Osteoblast (primary cell): ENCODE data around the gene PIK3CB. TPM values are rescaled to one million over a fixed set of nuclear protein-coding genes. Genes with fewer than 3 reads are reported as not detected.
"Not testable (repeated sequence)": the region's sequence is repeated elsewhere in the genome, so short reads cannot be mapped to it uniquely, and the experiment has no call there.

Source experiments
- DNase-seq: peaks from one replicate; pipeline ENCODE4 v3.0.0; 2011; ENCODE audit warnings: low spot score, mixed read lengths; ENCODE audit not compliant: insufficient read length; ENCODE audit errors: missing footprints
- H2AFZ ChIP-seq: 2 replicates; pipeline ENCODE4 v1.6.0; 2011; ENCODE audit warnings: mild to moderate bottlenecking, low read length
- H3K27ac ChIP-seq: 2 replicates; pipeline ENCODE4 v1.5.1; 2011; ENCODE audit warnings: mild to moderate bottlenecking, low read depth, low read length, moderate library complexity
- H3K27me3 ChIP-seq: 2 replicates; pipeline ENCODE4 v1.6.0; 2012; ENCODE audit warnings: mild to moderate bottlenecking, control low read depth, inconsistent platforms, low read length, moderate library complexity; ENCODE audit not compliant: insufficient read depth
- H3K36me3 ChIP-seq: 2 replicates; pipeline ENCODE4 v1.5.1; 2011; ENCODE audit warnings: mild to moderate bottlenecking, low read length, control low read depth, moderate library complexity; ENCODE audit not compliant: insufficient read depth
- H3K4me1 ChIP-seq: 2 replicates; pipeline ENCODE4 v1.5.1; 2011; ENCODE audit warnings: mild to moderate bottlenecking, low read length, control low read depth, moderate library complexity; ENCODE audit not compliant: insufficient read depth
- H3K4me2 ChIP-seq: 2 replicates; pipeline ENCODE4 v1.6.0; 2011; ENCODE audit warnings: mild to moderate bottlenecking, low read length; ENCODE audit not compliant: insufficient read depth
- H3K4me3 ChIP-seq: fragments of 200-600 bp; sonication (generic); 3 replicates; pipeline ENCODE4 v1.5.1; 2012; ENCODE audit warnings: mild to moderate bottlenecking, low read length, inconsistent platforms; ENCODE audit not compliant: insufficient read depth
- H3K79me2 ChIP-seq: 2 replicates; pipeline ENCODE4 v1.6.0; 2012; ENCODE audit warnings: mild to moderate bottlenecking, low read length, control low read depth, inconsistent platforms; ENCODE audit not compliant: insufficient read depth
- H3K9me3 ChIP-seq: 2 replicates; pipeline ENCODE4 v1.5.1; 2011; ENCODE audit warnings: low read depth, low read length, control low read depth
- H4K20me1 ChIP-seq: 2 replicates; pipeline ENCODE4 v1.6.0; 2012; ENCODE audit warnings: mild to moderate bottlenecking, low read length, control low read depth; ENCODE audit not compliant: insufficient read depth
- CTCF ChIP-seq: IDR thresholded peaks from 2 replicates; pipeline ENCODE4 v1.5.1; 2011; ENCODE audit warnings: mild to moderate bottlenecking, low read depth, low read length, moderate library complexity; ENCODE audit errors: extremely low read depth
- total RNA-seq: library from RNA; depleted of rRNA; stranded (reverse); fragments of >200 nt; gene quantifications from 2 replicates; pipeline ENCODE4 v1.2.3, GENCODE V29; 2012

The PIK3CB gene
- total RNA-seq, 1 donor = 14.5 TPM

DNA sequence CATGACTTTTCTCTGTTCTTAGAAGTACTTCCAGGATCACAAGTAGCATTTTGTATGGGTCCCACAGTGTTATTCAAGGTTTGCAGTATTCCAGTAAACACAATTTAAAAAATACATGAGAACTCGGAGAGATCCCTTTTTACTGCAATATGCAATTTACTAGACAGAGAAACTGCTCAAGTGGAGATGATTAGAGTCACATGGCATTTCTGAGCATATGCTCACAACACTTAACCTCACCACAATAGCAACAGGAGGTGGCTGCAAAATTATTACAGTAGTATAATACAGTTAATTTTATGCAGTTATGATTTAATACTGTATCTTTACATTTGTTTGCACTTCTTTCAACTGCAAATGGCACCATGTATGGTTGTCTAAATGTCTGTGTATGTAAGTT, 87.5 kb downstream of the PIK3CB start:
- TF ChIP-seq CTCF = no peak
- DNase-seq = no peak
- no peak overlapping the region for H3K27ac ChIP-seq

GRCh38 chr3:138740072-138740471, 94.7 kb downstream of the PIK3CB start:
- H3K9me3 ChIP-seq = no peaks in the 10 kb centered on the region
- H3K4me2 ChIP-seq = no peak overlapping the region
- peaks cover 8% of the 10 kb centered on the region for H3K36me3 ChIP-seq
- no peaks in the 10 kb centered on the region for H4K20me1 ChIP-seq
- no peak overlapping the region for H3K4me3 ChIP-seq
- no peaks in the 10 kb centered on the region for H3K27me3 ChIP-seq
- no peak for TF ChIP-seq CTCF
- H3K27ac ChIP-seq = no peak overlapping the region
- peaks cover 4% of the 10 kb centered on the region for H3K4me1 ChIP-seq
- no peak for DNase-seq
- no peak overlapping the region for H2AFZ ChIP-seq
- H3K79me2 ChIP-seq = no peaks in the 10 kb centered on the region

More for the DNA sequence above, 87.5 kb downstream of the PIK3CB start:
- Histone ChIP-seq H3K4me2 (no peak overlapping the region), H4K20me1 (no peaks in the 10 kb centered on the region), H3K79me2 (no peaks in the 10 kb centered on the region), H2AFZ (no peak overlapping the region), H3K36me3 (no peaks in the 10 kb centered on the region), H3K4me1 (peaks cover 4% of the 10 kb centered on the region), H3K27me3 (no peaks in the 10 kb centered on the region), H3K4me3 (no peak overlapping the region), H3K9me3 (no peaks in the 10 kb centered on the region)

- Histone ChIP-seq H3K4me2 (no peak overlapping the region), H3K27me3 (no peaks in the 10 kb centered on the region), H4K20me1 (no peaks in the 10 kb centered on the region), H3K79me2 (no peaks in the 10 kb centered on the region), H3K9me3 (no peaks in the 10 kb centered on the region), H2AFZ (no peak overlapping the region), H3K4me3 (no peak overlapping the region), H3K27ac (no peak overlapping the region), H3K36me3 (peaks cover 3% of the 10 kb centered on the region), H3K4me1 (peaks cover under 1% of the 10 kb centered on the region)
- DNase-seq = no peak
- TF ChIP-seq CTCF = no peak
Observed at GRCh38 chr3:138732456-138732855, 102.3 kb downstream of the PIK3CB start.

- H3K27me3 ChIP-seq = no peaks in the 10 kb centered on the region
- no peak for DNase-seq
- no peak overlapping the region for H3K4me3 ChIP-seq
- H3K4me2 ChIP-seq = no peak overlapping the region
- peak overlapping the region; percentile 19 for H3K27ac ChIP-seq
- H4K20me1 ChIP-seq = no peaks in the 10 kb centered on the region
- H3K4me1 ChIP-seq = peaks cover 8% of the 10 kb centered on the region
- TF ChIP-seq CTCF = no peak
- peaks cover 3% of the 10 kb centered on the region for H3K36me3 ChIP-seq
- H3K9me3 ChIP-seq = no peaks in the 10 kb centered on the region
- H3K79me2 ChIP-seq = no peaks in the 10 kb centered on the region
- no peak overlapping the region for H2AFZ ChIP-seq
Observed at GRCh38 chr3:138726946-138727730, 107.6 kb downstream of the PIK3CB start.

DNA sequence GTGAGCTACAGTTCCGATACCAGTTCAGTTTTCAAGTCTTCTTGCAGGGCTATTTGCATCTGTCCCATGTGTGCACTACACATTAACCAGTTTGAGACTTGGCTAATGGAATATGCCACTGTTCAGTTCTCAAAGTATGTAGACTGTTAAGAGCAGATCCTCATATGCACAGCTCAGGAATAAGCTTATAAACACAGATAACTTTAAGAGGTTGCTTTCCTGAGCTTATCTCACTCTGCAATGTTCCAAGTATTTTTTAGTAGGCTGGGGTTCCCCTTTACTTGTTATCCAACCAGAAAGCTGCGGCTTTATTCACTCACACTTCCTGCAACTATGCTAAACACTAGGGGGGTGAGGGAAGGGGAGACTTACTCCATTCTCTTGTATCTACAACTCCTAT, 108.7 kb downstream of the PIK3CB start:
- not testable (repeated sequence) for H4K20me1 ChIP-seq, H3K27me3 ChIP-seq, H3K4me1 ChIP-seq, H3K4me2 ChIP-seq, H2AFZ ChIP-seq, H3K79me2 ChIP-seq, H3K4me3 ChIP-seq, H3K9me3 ChIP-seq, H3K36me3 ChIP-seq, H3K27ac ChIP-seq, DNase-seq
